ENCODE measurements around the gene CHST6. TPM values are rescaled to one million over a fixed set of nuclear protein-coding genes. Genes with fewer than 3 reads are reported as not detected.
"Not testable (repeated sequence)": the region's sequence is repeated elsewhere in the genome, so short reads cannot be mapped to it uniquely, and the experiment has no call there.

Gene CHST6
- total and polyA plus RNA-seq, 8 donors, result 1.3 to 3.9 (median 1.6) TPM

DNA sequence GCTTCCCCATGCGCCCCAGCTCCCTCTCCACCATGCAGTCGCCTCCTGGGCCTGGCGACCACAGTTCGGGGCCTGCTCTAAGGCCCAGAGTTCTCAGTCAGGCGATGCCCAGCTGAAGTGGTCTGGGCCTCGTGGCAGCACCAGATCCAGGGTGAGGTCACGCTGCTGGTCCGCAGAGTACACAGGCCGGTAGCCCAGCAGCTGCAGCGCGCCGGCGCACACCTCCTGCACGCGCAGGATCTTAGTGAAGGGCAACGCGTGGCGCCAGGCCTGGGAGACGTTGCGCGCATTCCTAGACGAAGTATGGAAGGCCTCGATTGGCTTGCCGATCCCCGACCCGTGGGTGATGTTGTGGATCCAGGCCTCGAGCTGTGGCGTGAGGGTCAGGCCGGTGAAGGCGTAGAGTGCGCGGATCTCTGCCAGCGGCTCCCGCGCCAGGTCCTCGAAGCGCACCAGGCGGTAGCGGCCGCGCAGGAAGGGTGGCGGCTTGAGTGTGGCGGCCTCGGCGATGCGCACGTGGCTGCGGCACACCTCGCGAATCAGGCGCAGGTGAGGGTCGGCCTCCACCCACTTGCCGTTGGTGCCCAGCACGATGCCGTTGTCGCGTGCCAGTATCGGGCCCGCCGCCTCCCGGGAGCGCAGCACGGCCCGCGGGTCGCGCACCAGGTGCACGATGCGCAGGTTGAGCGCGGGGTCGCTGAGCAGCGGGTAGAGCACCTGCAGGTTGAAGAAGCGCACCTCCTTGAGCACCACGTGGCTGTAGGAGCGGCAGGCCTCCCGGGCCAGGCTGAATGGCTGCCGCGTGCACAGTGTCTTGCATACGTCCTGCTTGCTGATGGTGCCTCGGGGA lies 34.0 kb upstream of the CHST6 start:
- H3K4me1 ChIP-seq, result no peaks in the 10 kb centered on the region
- no peak overlapping the region for H3K27ac ChIP-seq
- no peak overlapping the region for H3K4me3 ChIP-seq
- no peaks in the 10 kb centered on the region for H3K36me3 ChIP-seq
- intact Hi-C loops (cut with DNase I), result no loop called here
- H3K27me3 ChIP-seq, result no peaks in the 10 kb centered on the region
- no peaks in the 10 kb centered on the region for H3K9me3 ChIP-seq
- ATAC-seq, result no peak
- TF ChIP-seq, protein P1, sequence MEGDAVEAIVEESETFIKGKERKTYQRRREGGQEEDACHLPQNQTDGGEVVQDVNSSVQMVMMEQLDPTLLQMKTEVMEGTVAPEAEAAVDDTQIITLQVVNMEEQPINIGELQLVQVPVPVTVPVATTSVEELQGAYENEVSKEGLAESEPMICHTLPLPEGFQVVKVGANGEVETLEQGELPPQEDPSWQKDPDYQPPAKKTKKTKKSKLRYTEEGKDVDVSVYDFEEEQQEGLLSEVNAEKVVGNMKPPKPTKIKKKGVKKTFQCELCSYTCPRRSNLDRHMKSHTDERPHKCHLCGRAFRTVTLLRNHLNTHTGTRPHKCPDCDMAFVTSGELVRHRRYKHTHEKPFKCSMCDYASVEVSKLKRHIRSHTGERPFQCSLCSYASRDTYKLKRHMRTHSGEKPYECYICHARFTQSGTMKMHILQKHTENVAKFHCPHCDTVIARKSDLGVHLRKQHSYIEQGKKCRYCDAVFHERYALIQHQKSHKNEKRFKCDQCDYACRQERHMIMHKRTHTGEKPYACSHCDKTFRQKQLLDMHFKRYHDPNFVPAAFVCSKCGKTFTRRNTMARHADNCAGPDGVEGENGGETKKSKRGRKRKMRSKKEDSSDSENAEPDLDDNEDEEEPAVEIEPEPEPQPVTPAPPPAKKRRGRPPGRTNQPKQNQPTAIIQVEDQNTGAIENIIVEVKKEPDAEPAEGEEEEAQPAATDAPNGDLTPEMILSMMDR (IDR thresholded peaks at IDR 0.05), result no peak
- DNase-seq, result no peak

DNA sequence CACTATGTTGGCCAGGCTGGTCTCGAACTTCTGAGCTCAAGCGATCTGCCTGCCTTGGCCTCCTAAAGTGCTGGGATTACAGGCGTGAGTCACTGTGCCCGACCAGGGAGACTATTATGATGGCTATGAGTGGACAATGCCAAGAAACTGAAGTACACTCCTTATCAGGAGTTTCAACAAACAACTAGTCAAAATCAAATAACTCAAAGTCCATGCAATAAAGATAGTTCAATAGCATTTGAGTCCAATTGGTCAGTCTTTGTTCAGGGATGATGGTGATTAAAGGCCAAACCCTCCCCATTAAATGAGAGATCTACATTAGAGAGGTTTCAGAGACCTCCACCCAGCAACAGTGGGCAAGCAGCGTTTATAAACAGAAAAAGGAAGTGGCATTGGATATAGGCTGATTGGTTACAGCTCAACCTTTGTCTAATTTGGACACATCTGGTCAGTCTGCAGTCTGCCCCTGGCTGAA lies 32.6 kb upstream of the CHST6 start:
- H3K4me1 ChIP-seq, result no peaks in the 10 kb centered on the region
- no peak for DNase-seq
- H3K36me3 ChIP-seq, result no peaks in the 10 kb centered on the region
- no peak for ATAC-seq
- TF ChIP-seq, protein P1 (IDR thresholded peaks at IDR 0.05), result no peak
- H3K4me3 ChIP-seq, result no peak overlapping the region
- no peaks in the 10 kb centered on the region for H3K9me3 ChIP-seq
- no peak overlapping the region for H3K27ac ChIP-seq
- no peaks in the 10 kb centered on the region for H3K27me3 ChIP-seq
- intact Hi-C loops (cut with DNase I), result no loop called here

GRCh38 chr16:75526032-75526790 lies 31.0 kb upstream of the CHST6 start:
- H3K36me3 ChIP-seq, result no peaks in the 10 kb centered on the region
- H3K9me3 ChIP-seq, result no peaks in the 10 kb centered on the region
- no peak overlapping the region for H3K4me3 ChIP-seq
- no peak for ATAC-seq
- TF ChIP-seq, protein P1 (IDR thresholded peaks at IDR 0.05), result no peak
- no peak for DNase-seq
- no peaks in the 10 kb centered on the region for H3K27me3 ChIP-seq
- intact Hi-C loops (cut with DNase I), result no loop called here
- H3K4me1 ChIP-seq, result no peaks in the 10 kb centered on the region
- no peak overlapping the region for H3K27ac ChIP-seq

GRCh38 chr16:75519175-75519574 lies 23.9 kb upstream of the CHST6 start:
- Histone ChIP-seq H3K4me3 (no peak overlapping the region), H3K4me1 (peaks cover 0 to 12% of the 10 kb centered on the region in 2 donors), H3K27ac (no peak overlapping the region), H3K36me3 (no peaks in the 10 kb centered on the region), H3K27me3 (no peaks in the 10 kb centered on the region), H3K9me3 (no peaks in the 10 kb centered on the region)
- intact Hi-C loops (cut with DNase I), result no loop called here
- no peak for ATAC-seq
- DNase-seq, result no peak
- TF ChIP-seq, protein P1 (IDR thresholded peaks at IDR 0.05), result no peak

DNA sequence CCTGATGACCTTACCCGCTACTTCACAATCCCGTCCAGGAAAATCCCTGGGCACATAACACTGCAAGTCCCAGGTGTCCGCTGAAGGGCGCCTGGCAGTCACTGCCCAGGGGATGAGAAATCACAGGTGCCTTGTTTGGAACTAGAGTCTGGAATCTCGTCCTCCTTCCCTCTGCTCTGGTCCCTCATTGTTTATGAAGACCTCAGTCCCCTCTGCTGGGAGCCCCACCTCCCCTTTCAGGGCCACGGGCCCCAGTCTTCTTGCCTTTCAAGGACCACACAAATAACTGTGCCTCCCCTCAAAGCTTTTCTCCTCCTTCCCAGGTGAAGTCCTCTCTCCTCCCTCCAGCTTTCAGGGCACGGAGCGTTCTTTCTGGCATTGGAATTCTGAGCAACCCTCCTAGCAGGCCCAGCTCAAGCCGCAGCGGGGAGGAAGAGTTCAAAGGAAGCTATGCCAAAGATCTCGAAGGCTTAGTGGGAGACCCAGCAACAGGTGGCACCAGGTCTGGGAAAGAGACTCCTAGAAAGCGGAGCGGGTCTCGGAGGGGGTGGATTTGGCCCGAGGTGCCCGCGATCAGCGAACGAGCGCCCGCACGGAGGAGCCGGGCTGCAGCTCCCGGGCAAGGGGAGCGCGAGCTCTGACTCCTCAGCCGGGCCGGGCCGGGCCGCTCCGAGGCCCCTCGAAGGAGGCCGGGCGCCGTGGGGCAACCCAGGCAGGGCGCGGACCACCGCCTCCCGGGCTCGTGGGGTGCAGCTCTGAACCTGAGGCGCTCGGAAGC lies 21.1 kb upstream of the CHST6 start:
- intact Hi-C loops (cut with DNase I), result not testable (repeated sequence)
- DNase-seq, result peak in 1 of 4 donors; percentile 88

More for the DNA sequence above, 21.1 kb upstream of the CHST6 start:
- peak; percentile 58 for ATAC-seq
- not testable (repeated sequence) for H3K27me3 ChIP-seq, H3K9me3 ChIP-seq, H3K36me3 ChIP-seq
- Histone ChIP-seq H3K4me3 (peak overlapping the region; percentile 57 to 76), H3K27ac (peak overlapping the region; percentile 80 to 88), H3K4me1 (peaks cover 0 to 12% of the 10 kb centered on the region in 2 donors)
